Left renal cortex interstitium (tissue), 4 donors: ENCODE results near the gene CCIN. TPM values are rescaled to one million over a fixed set of nuclear protein-coding genes. Genes with fewer than 3 reads are reported as not detected.

Experiments
- DNase-seq, 4 donors: peaks; one replicate each; pipeline ENCODE4 v3.0.0-alpha.2; 2013; ENCODE audit warnings: low read depth in 4 of 4, low spot score in 2 of 4, missing footprints in 1 of 4
- polyA plus RNA-seq, 4 donors: library from polyadenylated mRNA; unstranded; fragments of 120-200 nt; gene quantifications; one replicate each; pipeline ENCODE4 v1.2.1, GENCODE V29; 2013; ENCODE audit not compliant: insufficient read length in 4 of 4

CCIN gene
- polyA plus RNA-seq, 4 donors: 0.27 to 0.61 (median 0.36) TPM

DNA sequence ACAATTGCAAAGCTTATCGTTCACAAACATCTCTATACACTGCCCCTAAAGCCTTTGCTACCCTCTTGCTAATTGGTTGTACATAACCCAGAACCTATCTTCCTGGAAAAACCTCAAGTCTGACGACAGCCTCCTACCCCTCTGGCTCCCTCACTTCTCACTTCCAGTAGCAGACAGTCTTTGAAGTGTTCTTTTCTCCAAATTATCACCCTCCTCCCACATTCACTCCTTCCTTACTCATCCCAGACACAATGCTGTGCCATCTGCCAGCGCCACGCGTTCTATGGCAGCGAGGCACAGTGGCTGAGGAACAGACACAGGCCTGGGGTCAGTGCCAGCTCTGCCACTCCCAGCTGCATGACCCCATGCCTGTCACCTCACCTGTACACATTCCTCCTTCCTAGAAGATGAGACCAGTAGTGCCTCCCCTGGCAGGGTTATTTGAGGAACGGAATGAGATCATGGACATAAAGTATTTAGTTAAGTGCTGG lies 49.3 kb downstream of the CCIN start:
- DNase-seq: no peak

Other genes with a start within 250 kb of the CCIN start
- not detected for gene OR2S2, start 211.2 kb upstream of the CCIN start, polyA plus RNA-seq
- 10 to 100 TPM; 27.5 to 30.9 (median 29.2) TPM for gene RECK, start 132.5 kb upstream of the CCIN start, polyA plus RNA-seq
- 10 to 100 TPM; 37.7 to 44.7 (median 38.9) TPM for gene GLIPR2, start 32.7 kb upstream of the CCIN start, polyA plus RNA-seq
- gene CLTA, start 21.5 kb downstream of the CCIN start, polyA plus RNA-seq: 100 to 1,000 TPM; 262 to 324 (median 284) TPM
- gene GNE, start 89.1 kb downstream of the CCIN start, polyA plus RNA-seq: 10 to 100 TPM; 16.8 to 21.7 (median 19.4) TPM
- 10 to 100 TPM; 42.2 to 50.4 (median 46.9) TPM for gene RNF38, start 230.9 kb downstream of the CCIN start, polyA plus RNA-seq